ENCODE results near the gene SP100.
A peak's percentile ranks its signal among the peaks of the same experiment; 100 is the strongest.

Gene SP100

DNA sequence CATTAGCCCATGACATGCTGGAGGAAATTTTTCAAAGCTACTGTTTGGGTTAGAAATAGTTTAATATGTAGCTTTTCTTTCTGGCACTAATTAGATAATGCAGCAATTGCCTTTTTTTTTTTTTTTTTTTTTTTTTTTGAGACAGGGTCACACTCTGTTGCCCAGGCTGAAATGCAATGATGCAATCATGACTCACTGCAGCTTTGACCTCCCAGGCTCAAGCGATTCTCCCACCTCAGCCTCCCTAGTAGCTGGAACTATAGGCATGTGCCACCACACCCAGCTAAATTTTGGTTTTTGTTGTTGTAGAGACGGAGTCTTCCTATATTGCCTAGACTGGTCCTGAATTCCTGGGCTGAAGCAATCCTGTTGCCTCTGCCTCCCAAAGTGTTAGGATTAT lies 136.2 kb downstream of the SP100 start:
- DNase-seq (ENCODE audit: low read depth): no peak

DNA sequence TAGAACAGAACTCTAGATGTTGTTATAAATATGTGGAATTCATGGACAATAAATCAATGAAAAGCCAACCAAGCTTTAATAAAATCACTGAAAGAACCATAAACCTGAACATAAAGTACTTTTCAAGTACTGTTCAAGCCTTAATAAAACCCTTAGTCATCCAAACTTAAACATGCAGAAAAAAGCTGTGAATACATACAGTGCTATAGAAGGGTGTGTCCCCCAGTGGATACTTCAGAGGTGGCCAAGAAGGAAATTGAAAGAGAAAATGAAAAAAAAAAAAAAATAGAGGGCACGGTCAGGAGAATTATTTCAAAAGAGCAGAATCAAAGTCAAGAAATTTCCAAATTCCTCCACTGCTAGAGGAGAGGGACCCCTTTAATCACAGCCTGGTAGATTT lies 141.1 kb downstream of the SP100 start:
- no peak for DNase-seq (ENCODE audit: low read depth)

DNA sequence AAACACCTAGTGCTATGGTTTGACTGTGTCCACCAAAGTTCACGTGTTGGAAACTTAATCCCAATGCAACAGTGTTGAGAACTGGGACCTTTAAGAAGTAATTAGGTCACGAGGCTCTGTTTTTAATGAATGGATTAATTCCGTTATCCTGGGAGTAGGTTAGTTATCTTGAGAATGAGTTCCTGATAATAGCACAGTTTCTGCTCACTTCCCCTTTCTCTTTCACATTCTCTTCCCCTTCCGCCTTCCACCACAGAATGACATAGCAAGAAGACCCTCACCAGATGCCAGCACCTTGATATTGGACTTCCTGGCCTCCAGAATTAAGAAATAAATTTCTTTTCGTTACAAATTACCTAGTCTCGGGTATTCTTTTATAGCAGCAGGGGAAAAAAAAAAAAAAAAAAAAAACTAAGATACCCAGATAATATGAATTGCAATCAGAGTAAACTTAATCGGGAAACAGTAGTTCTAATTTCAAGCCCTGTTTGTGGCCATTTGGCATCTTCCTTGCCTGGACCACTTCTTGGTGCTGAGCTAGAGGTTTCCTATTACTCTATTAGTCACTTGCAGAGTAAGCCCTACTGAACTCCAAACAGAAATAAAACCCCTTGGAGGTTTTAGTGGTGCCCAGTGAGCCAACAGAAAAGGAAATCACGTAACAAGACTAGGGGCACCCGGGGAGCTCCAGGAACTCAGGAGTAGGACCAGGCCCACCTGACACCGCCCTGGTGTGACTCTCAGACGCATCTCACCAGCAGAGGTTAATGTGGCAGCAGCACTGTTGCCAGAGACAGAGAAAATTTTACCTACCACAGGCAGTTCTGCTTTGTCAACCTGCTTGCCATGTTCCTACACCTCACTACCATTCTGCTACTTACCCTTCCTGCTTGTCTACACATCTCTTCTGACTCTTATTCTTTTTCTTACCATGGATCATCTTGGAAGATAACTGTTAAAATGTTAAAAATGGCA lies 149.1 kb downstream of the SP100 start:
- DNase-seq (ENCODE audit: low read depth): no peak

DNA sequence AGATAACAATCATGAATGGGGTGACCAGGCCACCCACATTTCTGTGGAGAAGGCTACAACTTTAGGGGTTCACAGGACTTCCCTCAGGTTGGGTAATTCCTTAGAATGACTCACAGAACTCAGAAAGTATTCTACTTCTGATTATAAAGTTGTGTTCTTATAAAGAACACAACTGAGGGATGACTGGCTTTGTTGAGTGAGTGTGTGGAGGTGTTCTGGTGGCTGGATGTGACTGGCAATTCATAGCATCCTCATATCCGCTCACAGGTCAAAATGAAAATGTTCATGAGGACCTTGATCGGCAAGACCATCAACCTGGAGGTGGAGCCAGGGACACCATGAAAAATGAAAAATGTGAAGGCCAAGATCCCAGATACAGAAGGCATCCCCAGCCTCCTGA lies 153.3 kb downstream of the SP100 start:
- DNase-seq (ENCODE audit: low read depth): no peak

DNA sequence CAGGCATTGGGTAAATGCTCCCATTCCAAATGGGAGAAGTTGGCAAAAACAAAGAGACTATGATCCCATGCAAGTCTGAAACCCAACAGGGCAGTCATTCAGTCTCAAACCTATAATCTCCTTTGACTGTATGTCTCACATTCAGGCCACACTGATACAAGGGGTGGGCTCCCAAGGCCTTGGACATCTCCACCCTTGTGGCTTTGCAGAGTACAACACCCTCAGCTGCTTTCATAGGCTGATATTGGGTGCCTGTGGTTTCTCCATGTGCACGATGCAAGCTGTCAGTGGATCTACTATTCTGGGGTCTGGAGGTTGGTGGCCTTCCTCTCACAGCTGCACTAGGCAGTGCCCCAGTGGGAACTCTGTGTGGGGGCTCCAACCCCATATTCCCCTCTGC lies 155.0 kb downstream of the SP100 start:
- DNase-seq (ENCODE audit: low read depth): no peak

DNA sequence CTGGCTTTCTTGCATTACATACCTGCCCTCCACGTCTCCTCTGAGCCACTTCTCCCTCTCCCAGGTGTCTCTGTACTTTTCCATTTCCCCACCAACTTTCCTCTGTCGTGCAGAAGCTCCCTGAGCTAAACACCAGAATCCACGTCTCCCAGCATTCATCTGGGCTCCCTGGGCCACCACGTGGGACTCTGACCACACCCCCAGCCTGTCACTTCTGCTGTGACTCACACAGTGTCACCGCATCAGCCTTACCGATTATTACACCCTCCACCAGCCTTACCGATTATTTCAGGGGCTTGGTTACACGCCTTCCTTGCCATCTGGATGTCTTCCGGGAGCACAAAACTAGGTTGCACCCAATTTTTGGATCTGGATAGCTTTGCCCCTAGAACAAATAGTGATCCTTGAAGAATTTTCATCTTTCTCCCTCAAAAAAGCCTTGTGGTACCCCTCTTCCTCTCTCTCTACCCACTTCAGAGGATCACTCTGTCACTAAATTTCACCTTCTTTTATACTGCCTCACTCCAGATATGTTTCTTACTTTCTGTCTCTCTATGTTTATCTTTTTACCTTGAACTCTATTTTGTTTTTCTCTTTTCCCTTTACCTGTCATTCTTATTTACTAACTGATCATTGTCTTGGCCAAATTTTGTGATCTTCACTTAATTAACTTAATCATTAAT lies 159.8 kb downstream of the SP100 start:
- DNase-seq (ENCODE audit: low read depth): peak; percentile 23

DNA sequence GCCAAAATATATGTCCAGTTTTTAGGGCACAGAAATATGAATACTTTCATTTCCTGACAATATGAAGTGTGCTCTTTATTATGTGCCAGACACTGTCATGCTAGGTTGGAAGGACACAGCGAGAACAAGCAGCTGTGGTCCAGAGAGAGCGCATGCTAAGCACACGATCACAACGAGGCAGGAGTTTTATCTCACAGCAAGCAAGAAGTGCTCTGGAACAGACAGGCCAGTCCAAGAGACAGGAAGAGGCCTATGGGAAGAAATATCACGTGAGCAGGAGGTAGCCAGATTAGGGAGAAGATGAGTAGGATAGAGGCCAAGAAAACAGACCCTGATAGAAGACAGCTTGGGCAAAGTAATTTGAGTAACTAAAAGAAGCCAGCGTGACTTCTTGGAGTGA lies 161.1 kb downstream of the SP100 start:
- DNase-seq (ENCODE audit: low read depth): no peak

DNA sequence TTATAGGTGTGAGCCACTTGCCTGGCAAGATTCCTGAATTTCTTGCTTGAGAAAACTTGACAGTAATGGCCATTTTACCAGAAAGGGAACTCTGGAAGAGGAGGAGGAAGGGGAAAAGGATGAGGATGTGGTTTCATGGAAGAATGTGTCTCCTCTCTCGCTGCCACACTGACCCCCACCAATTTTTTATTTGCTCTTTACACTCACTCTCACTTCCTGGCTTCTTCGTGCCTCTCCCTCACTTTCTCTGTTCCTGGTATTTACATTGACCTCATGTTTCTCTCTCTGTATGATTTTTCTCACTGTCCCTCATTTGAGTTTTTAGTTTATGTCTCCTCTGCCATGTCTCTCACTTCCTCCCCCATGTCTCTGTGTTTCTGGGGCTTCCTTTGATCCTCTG lies 162.1 kb downstream of the SP100 start:
- DNase-seq (ENCODE audit: low read depth): no peak

DNA sequence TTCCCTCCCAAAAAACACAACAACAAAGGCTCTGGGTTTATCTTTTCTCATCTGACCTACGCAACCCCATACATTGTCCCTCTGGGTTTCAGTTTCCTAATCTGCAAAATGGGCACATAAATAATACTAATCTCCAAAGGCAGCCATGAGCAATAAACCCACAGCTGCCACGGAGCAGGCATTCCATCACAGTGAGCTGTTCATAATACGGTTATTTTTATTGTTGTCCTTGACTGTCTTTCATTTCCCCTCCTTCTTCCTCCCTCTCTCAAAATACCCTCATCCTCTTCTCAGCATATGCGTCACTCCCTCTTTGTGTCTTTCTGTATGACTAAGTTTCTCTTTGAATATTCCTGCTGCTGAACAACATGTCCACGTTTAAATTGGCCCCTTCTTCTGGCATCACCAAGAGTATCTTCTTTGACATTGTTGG lies 166.9 kb downstream of the SP100 start:
- DNase-seq (ENCODE audit: low read depth): no peak

DNA sequence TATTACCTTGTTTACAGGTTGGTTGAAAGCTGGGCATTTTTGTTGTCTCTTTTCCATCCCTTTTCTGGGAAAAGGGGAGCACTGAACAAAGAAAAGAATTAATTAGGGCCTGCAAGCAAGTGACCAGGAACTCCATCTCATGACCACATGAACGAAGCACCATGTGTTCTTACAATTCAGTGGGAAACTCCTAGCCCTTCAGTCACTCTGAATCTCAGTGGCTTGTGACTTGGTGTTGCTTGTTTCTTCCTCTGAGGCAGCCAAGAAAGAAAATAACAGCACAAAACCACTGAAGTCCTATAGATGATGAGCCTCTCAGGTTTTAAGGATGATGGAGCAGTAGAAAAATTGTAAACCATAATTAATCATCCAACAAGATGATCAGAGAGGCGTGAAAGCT lies 167.6 kb downstream of the SP100 start:
- no peak for DNase-seq (ENCODE audit: low read depth)

DNA sequence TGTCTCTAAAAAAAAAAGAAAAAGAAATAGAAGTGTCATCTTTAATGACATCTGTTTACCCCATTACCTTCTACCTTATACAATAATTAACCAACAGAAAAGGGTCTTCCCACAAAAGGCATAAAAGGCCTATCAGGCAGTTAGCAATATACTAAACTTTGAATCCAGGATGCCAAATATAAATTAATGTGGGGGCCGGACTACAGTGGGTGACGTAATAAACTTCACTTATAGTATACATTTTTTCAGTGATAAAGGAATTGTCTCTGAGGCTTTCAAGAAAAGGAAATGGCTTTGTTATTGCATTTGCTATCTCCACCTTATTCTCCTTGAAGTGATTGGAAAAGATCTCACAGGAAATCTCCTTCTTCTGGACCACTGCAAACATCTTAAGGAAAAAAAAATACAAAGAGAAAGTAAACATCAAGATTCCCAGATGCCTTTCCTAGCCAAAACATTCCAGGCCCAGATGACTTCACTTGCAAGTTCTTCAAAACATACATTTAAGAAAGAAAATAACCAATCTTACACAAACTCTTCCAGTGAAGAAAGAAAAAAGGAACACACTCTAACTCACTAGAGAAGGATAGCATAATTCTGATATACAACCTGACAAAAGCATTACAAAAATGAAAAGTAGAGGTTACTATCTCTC lies 170.5 kb downstream of the SP100 start:
- no peak for DNase-seq (ENCODE audit: low read depth)

DNA sequence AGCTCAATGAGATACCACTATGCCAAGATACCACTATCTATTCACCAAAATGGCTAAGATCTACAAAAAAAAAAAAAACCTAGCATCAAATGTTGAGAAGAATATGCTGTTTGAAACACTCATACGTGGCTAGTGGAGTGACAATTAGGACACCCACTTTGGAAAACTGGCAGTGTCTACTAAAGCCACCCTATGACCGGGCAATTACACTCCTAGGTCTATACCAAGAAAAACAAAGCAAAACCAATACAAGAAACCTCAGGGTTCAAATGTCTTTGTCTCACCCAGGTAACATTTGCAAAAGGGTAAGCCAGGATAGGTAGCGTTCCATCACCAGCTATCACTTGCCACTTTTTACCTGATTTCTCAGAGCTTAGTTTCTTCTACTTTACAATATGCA lies 173.0 kb downstream of the SP100 start:
- DNase-seq (ENCODE audit: low read depth): no peak

DNA sequence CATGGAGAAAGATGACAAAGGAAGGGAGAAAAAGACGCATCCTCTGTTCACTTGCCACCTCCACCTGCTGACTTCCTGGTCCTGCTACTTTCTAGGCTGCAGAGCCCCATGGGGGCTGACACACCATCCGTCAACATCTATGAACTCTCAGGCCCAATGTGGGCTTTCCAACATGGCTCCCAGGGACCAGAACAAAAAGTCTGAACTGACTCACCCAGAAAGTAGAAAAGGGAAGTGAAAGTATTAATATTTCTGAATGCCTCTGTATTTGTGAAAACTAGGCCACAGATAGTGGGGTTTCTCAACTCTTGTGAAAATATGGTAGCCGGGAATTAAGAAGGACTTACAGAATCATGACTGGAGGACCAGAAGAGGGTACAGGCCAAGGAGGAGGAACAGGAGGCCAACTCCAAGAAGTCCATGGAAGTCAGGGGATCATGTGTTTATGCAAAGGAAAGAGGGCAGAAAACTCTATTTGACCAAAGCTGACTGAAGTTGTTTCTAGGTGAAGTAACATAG lies 173.6 kb downstream of the SP100 start:
- DNase-seq (ENCODE audit: low read depth): peak; percentile 17

DNA sequence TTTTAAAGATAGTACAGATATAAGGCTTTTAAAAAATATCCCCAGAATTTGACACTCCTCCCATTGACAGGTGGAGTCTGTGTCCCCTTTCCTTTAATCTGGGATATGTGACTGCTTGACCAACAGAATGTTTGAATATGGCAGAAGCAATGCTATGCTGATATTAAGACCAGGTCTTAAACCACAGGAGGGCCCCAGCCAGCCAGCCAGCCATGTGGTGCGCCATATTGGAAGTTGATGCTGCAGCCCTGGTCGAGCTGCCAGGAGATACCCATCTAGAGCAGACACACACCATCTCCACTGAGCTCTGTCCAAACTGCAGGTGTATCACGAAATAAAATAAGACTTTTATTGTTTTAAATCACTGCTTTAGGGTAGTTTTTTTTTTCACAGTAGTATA lies 174.3 kb downstream of the SP100 start:
- DNase-seq (ENCODE audit: low read depth): no peak

DNA sequence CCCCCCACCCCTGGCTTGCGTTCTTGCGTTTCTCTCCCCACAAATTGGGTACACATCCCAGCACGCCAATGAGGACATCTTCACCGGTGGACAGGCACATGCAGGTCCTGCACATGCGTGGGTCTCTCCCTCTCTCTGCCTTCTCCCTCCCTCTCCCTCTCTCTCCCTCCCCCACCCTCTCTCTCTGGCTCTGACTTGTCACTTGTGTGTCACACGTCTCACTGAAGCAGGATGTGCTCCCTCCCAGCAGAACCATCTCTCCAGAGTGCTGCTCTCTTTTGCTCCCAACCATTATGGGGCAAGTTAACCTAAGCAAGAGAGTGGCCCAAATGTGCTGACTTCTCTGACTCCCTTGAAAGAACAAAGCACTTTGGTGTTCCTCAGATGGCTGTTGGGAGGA lies 175.8 kb downstream of the SP100 start:
- no peak for DNase-seq (ENCODE audit: low read depth)

DNA sequence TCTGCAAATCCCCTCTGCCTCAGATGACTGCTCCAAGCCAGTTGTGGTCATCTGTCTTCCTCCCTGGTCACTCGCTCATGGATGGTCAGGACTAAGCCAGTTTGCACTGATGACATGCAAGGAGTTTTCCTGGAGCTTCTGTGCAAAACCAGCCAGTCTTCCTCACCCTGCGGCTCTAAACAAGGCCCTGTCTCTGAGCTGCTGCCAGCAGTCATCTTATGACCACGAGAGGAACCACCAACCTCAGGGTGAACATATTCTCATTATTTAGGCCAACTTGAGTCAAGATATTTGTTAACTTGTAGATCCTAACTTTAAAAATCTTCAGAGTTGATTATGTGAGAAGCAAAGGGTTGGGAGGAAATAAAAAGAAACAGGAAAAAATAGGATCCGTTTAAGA lies 176.8 kb downstream of the SP100 start:
- DNase-seq (ENCODE audit: low read depth): no peak

Measured in activated T-helper 9 cell treated with anti-CD3 and anti-CD28 coated beads, Interleukin-2, amount 50 U/mL, for 16 hours (primary cell).